ENCODE results near the gene CRYBA2. TPM values are rescaled to one million over a fixed set of nuclear protein-coding genes. Genes with fewer than 3 reads are reported as not detected.

CRYBA2 gene
- total and polyA plus RNA-seq, 2 of the 8 experiments (the other 6 are each of a cell fraction or from before 2014, with no cell fraction given) = not detected

GRCh38 chr2:219003267-219003634 lies 10.0 kb upstream of the CRYBA2 start:
- Histone ChIP-seq H4K20me1 (replicated peaks in 1 of 2; ENCODE audit: control insufficient read depth in 1 of 2, insufficient read depth in 2 of 2, low read length in 2 of 2) (peaks cover 1 to 7% of the 10 kb centered on the region in 2 experiments), H3K4me1 (replicated peaks in 1 of 4; ENCODE audit: control insufficient read depth in 3 of 4, insufficient read depth in 4 of 4, low read length in 3 of 4) (peaks cover 0 to 32% (median 22%) of the 10 kb centered on the region in 4 experiments; a peak in 6 of 7 replicates), H4K5ac (ENCODE audit: insufficient read length, low read depth, low read length) (no peak overlapping the region), H4K91ac (replicated peaks; ENCODE audit: insufficient read length, low read length) (no peak overlapping the region), H3K9ac (replicated peaks in 1 of 4; ENCODE audit: extremely low read depth in 1 of 4, low read depth in 3 of 4, low read length in 3 of 4) (no peak overlapping the region), H3K23ac (ENCODE audit: insufficient read length) (no peak overlapping the region), H3K4me3 (ENCODE audit: extremely low read depth in 1 of 4, insufficient read depth in 2 of 4, low read depth in 3 of 4, low read length in 4 of 4) (peak overlapping the region in 3 of 4 experiments; percentile 31 to 65 (median 51); a peak in 6 of 8 replicates), H3K79me2 (ENCODE audit: control insufficient read depth in 1 of 2, insufficient read depth in 2 of 2, low read length in 2 of 2) (no peaks in the 10 kb centered on the region), H2BK120ac (replicated peaks; ENCODE audit: low read depth, low read length) (no peak overlapping the region), H3K27ac (ENCODE audit: low read depth, low read length) (no peak overlapping the region), H2BK5ac (ENCODE audit: low read depth, low read length) (no peak overlapping the region), H2BK15ac (ENCODE audit: low read length) (no peak overlapping the region), H2AFZ (ENCODE audit: low read length) (no peak overlapping the region), H3K14ac (ENCODE audit: insufficient read length) (no peak overlapping the region), H2AK5ac (ENCODE audit: low read depth, low read length) (no peak overlapping the region), H3K27me3 (replicated peaks in 1 of 4; ENCODE audit: control insufficient read depth in 3 of 4, extremely low read depth in 1 of 4, insufficient read depth in 3 of 4, low read length in 3 of 4) (peaks cover 59 to 78% (median 74%) of the 10 kb centered on the region in 4 experiments), H2BK12ac (ENCODE audit: low read depth, low read length) (no peak overlapping the region), H3K4me2 (ENCODE audit: insufficient read depth in 1 of 2, low read depth in 2 of 2, low read length in 2 of 2) (peak overlapping the region; percentile 52 to 74), H2BK20ac (ENCODE audit: low read length) (no peak overlapping the region), H3K18ac (ENCODE audit: extremely low read depth, low read length) (no peak overlapping the region), H3K56ac (replicated peaks; ENCODE audit: insufficient read length, low read depth, low read length) (no peak overlapping the region), H3K36me3 (ENCODE audit: control insufficient read depth in 2 of 4, insufficient read depth in 4 of 4, low read length in 3 of 4) (0 out of 8 replicates have a peak, but pooled peaks cover 0 to 5% (median 0%) of the 10 kb centered on the region in 4 experiments), H3K79me1 (ENCODE audit: low read depth, low read length) (no peaks in the 10 kb centered on the region), H3K23me2 (ENCODE audit: low read depth, low read length) (peaks cover 10% of the 10 kb centered on the region; the same call in 1 of the 2 replicates), H4K8ac (ENCODE audit: extremely low read depth, insufficient read depth, low read length) (no peak overlapping the region), H3K4ac (replicated peaks; ENCODE audit: insufficient read length, low read depth, low read length) (no peak overlapping the region), H3K9me3 (ENCODE audit: insufficient read depth in 2 of 2, low read depth in 1 of 2, low read length in 1 of 2) (no peaks in the 10 kb centered on the region)
- CTCF ChIA-PET (ENCODE audit: partially characterized antibody) = interaction anchor here (0.5 to 19.5 kb wide), 35 partner anchors 8 to 310 kb away, joined by 3 to 284 read pairs (median 6); partner anchors contain the start of genes CFAP65, CRYBA2, FEV and IHH
- WGBS, 2 experiments (ENCODE audit: extremely low coverage in 1 of 2, insufficient coverage in 1 of 2, insufficient read length in 1 of 2, insufficient replicate concordance in 2 of 2, low coverage in 1 of 2, low lambda C conversion rate in 2 of 2, missing lambda C conversion rate in 1 of 2) = 5% methylated on average over 20 of the region's 20 CpGs; no CpG with 5 or more reads in 1 of the 2 experiments
- peak; percentile 63 for FAIRE-seq
- POLR2A ChIA-PET (ENCODE audit: partially characterized antibody) = no interaction called here
- DNase-seq (ENCODE audit: low read depth in 1 of 2, low spot score in 2 of 2) = no peak
- TF ChIP-seq MAX (IDR thresholded peaks at IDR 0.05) (no peak), TAF1 (IDR thresholded peaks at IDR 0.05; ENCODE audit: low read depth, low read length) (no peak), HDAC6 (IDR thresholded peaks at IDR 0.05; ENCODE audit: low read depth, low read length) (no peak), ZNF274 (IDR thresholded peaks at IDR 0.05; ENCODE audit: borderline replicate concordance, extremely low read depth, low read length) (no peak)
